Measurements from ENCODE around the gene BLCAP.

BLCAP gene

GRCh38 chr20:37564388-37565133 is 36.9 kb upstream of the BLCAP start:
- DNase-seq = peak; percentile 22 to 72
- Histone ChIP-seq H2BK5ac (ENCODE audit: low read depth, low read length, poor library complexity) (peak overlapping the region; percentile 99), H3K4me2 (ENCODE audit: low read length) (peak overlapping the region; percentile 6), H3K4me1 (ENCODE audit: control insufficient read depth in 1 of 2, insufficient read depth in 2 of 2, low read length in 2 of 2) (peaks cover 29 to 34% of the 10 kb centered on the region in 2 experiments), H3K79me2 (ENCODE audit: control insufficient read depth, insufficient read depth, low read length, poor library complexity) (peaks cover 2% of the 10 kb centered on the region), H4K12ac (ENCODE audit: low read depth, low read length) (no peak overlapping the region), H3K4ac (ENCODE audit: low read depth, low read length) (peak overlapping the region; percentile 62), H3K9me3 (ENCODE audit: insufficient read depth, low read depth, low read length) (no peaks in the 10 kb centered on the region), H3K23ac (ENCODE audit: low read length) (no peak overlapping the region), H3K79me1 (ENCODE audit: low read length) (peaks cover 46% of the 10 kb centered on the region), H3K9ac (ENCODE audit: low read length) (no peak overlapping the region), H4K91ac (ENCODE audit: low read depth, low read length) (peak overlapping the region; percentile 99), H3K14ac (ENCODE audit: low read length) (peak overlapping the region; percentile 58), H3K27me3 (ENCODE audit: insufficient read depth, low read length) (no peaks in the 10 kb centered on the region), H3K27ac (ENCODE audit: low read depth, low read length) (peak overlapping the region; percentile 97), H3K18ac (ENCODE audit: low read length) (peak overlapping the region; percentile 68), H4K8ac (ENCODE audit: low read depth, low read length) (peak overlapping the region; percentile 81), H2BK12ac (ENCODE audit: low read length) (peak overlapping the region; percentile 96), H2AFZ (ENCODE audit: insufficient read depth, low read length, poor library complexity) (no peak overlapping the region), H3K4me3 (ENCODE audit: low read depth, low read length) (no peak overlapping the region), H2AK5ac (ENCODE audit: low read length) (peak overlapping the region; percentile 59), H2BK120ac (ENCODE audit: insufficient read depth, low read length, poor library complexity) (peak overlapping the region; percentile 91), H3K36me3 (ENCODE audit: control insufficient read depth in 1 of 2, insufficient read depth in 2 of 2, low read length in 2 of 2) (no peaks in the 10 kb centered on the region)
- WGBS (ENCODE audit: extremely low coverage, insufficient coverage, insufficient read length) = no CpG with 5 or more reads among the region's 34 CpGs

GRCh38 chr20:37564016-37564387 is 36.3 kb upstream of the BLCAP start:
- Histone ChIP-seq H3K4me1 (ENCODE audit: control insufficient read depth in 1 of 2, insufficient read depth in 2 of 2, low read length in 2 of 2) (peaks cover 35 to 37% of the 10 kb centered on the region in 2 experiments), H4K91ac (ENCODE audit: low read depth, low read length) (peak overlapping the region; percentile 99), H3K79me2 (ENCODE audit: control insufficient read depth, insufficient read depth, low read length, poor library complexity) (peaks cover 2% of the 10 kb centered on the region), H4K12ac (ENCODE audit: low read depth, low read length) (peak overlapping the region; percentile 37), H3K79me1 (ENCODE audit: low read length) (peaks cover 48% of the 10 kb centered on the region), H3K4ac (ENCODE audit: low read depth, low read length) (peak overlapping the region; percentile 62), H3K27me3 (ENCODE audit: insufficient read depth, low read length) (no peaks in the 10 kb centered on the region), H3K4me3 (ENCODE audit: low read depth, low read length) (no peak overlapping the region), H3K4me2 (ENCODE audit: low read length) (peak overlapping the region; percentile 6), H4K8ac (ENCODE audit: low read depth, low read length) (peak overlapping the region; percentile 81), H3K14ac (ENCODE audit: low read length) (peak overlapping the region; percentile 58), H3K9ac (ENCODE audit: low read length) (no peak overlapping the region), H2BK12ac (ENCODE audit: low read length) (peak overlapping the region; percentile 68), H2BK5ac (ENCODE audit: low read depth, low read length, poor library complexity) (peak overlapping the region; percentile 99), H3K9me3 (ENCODE audit: insufficient read depth, low read depth, low read length) (no peaks in the 10 kb centered on the region), H2AK5ac (ENCODE audit: low read length) (peak overlapping the region; percentile 40), H2BK120ac (ENCODE audit: insufficient read depth, low read length, poor library complexity) (peak overlapping the region; percentile 91), H3K36me3 (ENCODE audit: control insufficient read depth in 1 of 2, insufficient read depth in 2 of 2, low read length in 2 of 2) (no peaks in the 10 kb centered on the region), H2AFZ (ENCODE audit: insufficient read depth, low read length, poor library complexity) (peak overlapping the region; percentile 37), H3K27ac (ENCODE audit: low read depth, low read length) (peak overlapping the region; percentile 97), H3K18ac (ENCODE audit: low read length) (peak overlapping the region; percentile 68), H3K23ac (ENCODE audit: low read length) (no peak overlapping the region)
- no CpG with 5 or more reads among the region's 19 CpGs for WGBS (ENCODE audit: extremely low coverage, insufficient coverage, insufficient read length)
- no peak for DNase-seq

- Histone ChIP-seq H4K91ac (ENCODE audit: low read depth, low read length) (peak overlapping the region; percentile 99), H3K9me3 (ENCODE audit: insufficient read depth, low read depth, low read length) (no peaks in the 10 kb centered on the region), H3K79me2 (ENCODE audit: control insufficient read depth, insufficient read depth, low read length, poor library complexity) (peaks cover 4% of the 10 kb centered on the region), H3K4me2 (ENCODE audit: low read length) (peak overlapping the region; percentile 19), H3K18ac (ENCODE audit: low read length) (peak overlapping the region; percentile 90), H3K27me3 (ENCODE audit: insufficient read depth, low read length) (no peaks in the 10 kb centered on the region), H3K9ac (ENCODE audit: low read length) (no peak overlapping the region), H3K23ac (ENCODE audit: low read length) (no peak overlapping the region), H2AK5ac (ENCODE audit: low read length) (no peak overlapping the region), H4K12ac (ENCODE audit: low read depth, low read length) (peak overlapping the region; percentile 31), H2BK120ac (ENCODE audit: insufficient read depth, low read length, poor library complexity) (peak overlapping the region; percentile 91), H2AFZ (ENCODE audit: insufficient read depth, low read length, poor library complexity) (no peak overlapping the region), H3K4me3 (ENCODE audit: low read depth, low read length) (no peak overlapping the region), H4K8ac (ENCODE audit: low read depth, low read length) (peak overlapping the region; percentile 85), H3K4ac (ENCODE audit: low read depth, low read length) (peak overlapping the region; percentile 80), H3K36me3 (ENCODE audit: control insufficient read depth in 1 of 2, insufficient read depth in 2 of 2, low read length in 2 of 2) (no peaks in the 10 kb centered on the region), H3K14ac (ENCODE audit: low read length) (peak overlapping the region; percentile 89), H3K79me1 (ENCODE audit: low read length) (peaks cover 56% of the 10 kb centered on the region), H3K4me1 (ENCODE audit: control insufficient read depth in 1 of 2, insufficient read depth in 2 of 2, low read length in 2 of 2) (peaks cover 35 to 39% of the 10 kb centered on the region in 2 experiments), H3K27ac (ENCODE audit: low read depth, low read length) (peak overlapping the region; percentile 97), H2BK12ac (ENCODE audit: low read length) (peak overlapping the region; percentile 91), H2BK5ac (ENCODE audit: low read depth, low read length, poor library complexity) (peak overlapping the region; percentile 99)
- DNase-seq = peak; percentile 63 to 87
- WGBS (ENCODE audit: extremely low coverage, insufficient coverage, insufficient read length) = no CpG with 5 or more reads among the region's 3 CpGs
These were observed 35.2 kb upstream of the BLCAP start for GRCh38 chr20:37562695-37563480.

- Histone ChIP-seq H4K91ac (ENCODE audit: low read depth, low read length) (peak overlapping the region; percentile 90), H3K4me1 (ENCODE audit: control insufficient read depth in 1 of 2, insufficient read depth in 2 of 2, low read length in 2 of 2) (peaks cover 29 to 30% of the 10 kb centered on the region in 2 experiments), H3K9ac (ENCODE audit: low read length) (no peak overlapping the region), H3K4me2 (ENCODE audit: low read length) (no peak overlapping the region), H3K36me3 (ENCODE audit: control insufficient read depth in 1 of 2, insufficient read depth in 2 of 2, low read length in 2 of 2) (no peaks in the 10 kb centered on the region), H3K23ac (ENCODE audit: low read length) (no peak overlapping the region), H2BK120ac (ENCODE audit: insufficient read depth, low read length, poor library complexity) (peak overlapping the region; percentile 60), H3K79me2 (ENCODE audit: control insufficient read depth, insufficient read depth, low read length, poor library complexity) (peaks cover 2% of the 10 kb centered on the region), H3K4ac (ENCODE audit: low read depth, low read length) (no peak overlapping the region), H3K27ac (ENCODE audit: low read depth, low read length) (peak overlapping the region; percentile 14), H3K4me3 (ENCODE audit: low read depth, low read length) (no peak overlapping the region), H3K14ac (ENCODE audit: low read length) (no peak overlapping the region), H2AK5ac (ENCODE audit: low read length) (no peak overlapping the region), H3K27me3 (ENCODE audit: insufficient read depth, low read length) (no peaks in the 10 kb centered on the region), H4K12ac (ENCODE audit: low read depth, low read length) (no peak overlapping the region), H3K9me3 (ENCODE audit: insufficient read depth, low read depth, low read length) (no peaks in the 10 kb centered on the region), H3K18ac (ENCODE audit: low read length) (no peak overlapping the region), H2BK12ac (ENCODE audit: low read length) (no peak overlapping the region), H2AFZ (ENCODE audit: insufficient read depth, low read length, poor library complexity) (no peak overlapping the region), H2BK5ac (ENCODE audit: low read depth, low read length, poor library complexity) (peak overlapping the region; percentile 57), H3K79me1 (ENCODE audit: low read length) (peaks cover 52% of the 10 kb centered on the region), H4K8ac (ENCODE audit: low read depth, low read length) (peak overlapping the region; percentile 39)
- WGBS (ENCODE audit: extremely low coverage, insufficient coverage, insufficient read length) = no CpG with 5 or more reads among the region's 4 CpGs
- peak; percentile 41 to 61 for DNase-seq
These were observed 33.0 kb upstream of the BLCAP start for GRCh38 chr20:37560629-37561028.
